GM21528 (cell line): ENCODE measurements around the gene ACVRL1.
A peak's percentile ranks its signal among the peaks of the same experiment; 100 is the strongest.

Source experiments
- ATAC-seq: cut with Tn5 transposase; IDR thresholded peaks from one replicate; pipeline ENCODE4 v1.9.1; 2021; ENCODE audit warnings: mild to moderate bottlenecking, moderate library complexity; ENCODE audit not compliant: unreplicated experiment, low FRiP score

Gene ACVRL1

GRCh38 chr12:51954561-51955361, 47.5 kb downstream of the ACVRL1 start:
- ATAC-seq: no peak

- ATAC-seq: no peak
These were observed 48.4 kb downstream of the ACVRL1 start for GRCh38 chr12:51955702-51956101.

GRCh38 chr12:51958542-51958941, 51.2 kb downstream of the ACVRL1 start:
- ATAC-seq: no peak

GRCh38 chr12:51959211-51959610, 51.9 kb downstream of the ACVRL1 start:
- no peak for ATAC-seq

- ATAC-seq: no peak
These were observed 52.6 kb downstream of the ACVRL1 start for GRCh38 chr12:51959921-51960320.

GRCh38 chr12:51960488-51960887, 53.2 kb downstream of the ACVRL1 start:
- no peak for ATAC-seq

GRCh38 chr12:51960890-51961289, 53.6 kb downstream of the ACVRL1 start:
- ATAC-seq: no peak

- ATAC-seq: no peak
These were observed 54.5 kb downstream of the ACVRL1 start for GRCh38 chr12:51961834-51962233.

- ATAC-seq: no peak
These were observed 55.4 kb downstream of the ACVRL1 start for GRCh38 chr12:51962737-51963136.

GRCh38 chr12:51963477-51963876, 56.2 kb downstream of the ACVRL1 start:
- ATAC-seq: no peak

- ATAC-seq: no peak
These were observed 62.3 kb downstream of the ACVRL1 start for GRCh38 chr12:51969643-51970042.

GRCh38 chr12:51970904-51971646, 63.8 kb downstream of the ACVRL1 start:
- peak; percentile 86 for ATAC-seq

- ATAC-seq: no peak
These were observed 64.5 kb downstream of the ACVRL1 start for GRCh38 chr12:51971679-51972421.

- ATAC-seq: no peak
These were observed 65.1 kb downstream of the ACVRL1 start for GRCh38 chr12:51972422-51972812.

- no peak for ATAC-seq
These were observed 65.6 kb downstream of the ACVRL1 start for GRCh38 chr12:51972849-51973273.
